M059J (cell line): ENCODE results near the gene RNF217. TPM values are rescaled to one million over a fixed set of nuclear protein-coding genes. Genes with fewer than 3 reads are reported as not detected.
"Not testable (repeated sequence)": the region's sequence is repeated elsewhere in the genome, so short reads cannot be mapped to it uniquely, and the experiment has no call there.

Experiments
- DNase-seq: peaks from one replicate; pipeline ENCODE4 v3.0.0-alpha.2; 2012; ENCODE audit warnings: low read depth
- total RNA-seq: library from RNA; depleted of rRNA; stranded (reverse); fragments of >200 nt; shearing (Covaris generic); gene quantifications from 2 replicates; pipeline ENCODE4 v1.2.3, GENCODE V29; 2014; rRNA removed

Gene RNF217, protein sequence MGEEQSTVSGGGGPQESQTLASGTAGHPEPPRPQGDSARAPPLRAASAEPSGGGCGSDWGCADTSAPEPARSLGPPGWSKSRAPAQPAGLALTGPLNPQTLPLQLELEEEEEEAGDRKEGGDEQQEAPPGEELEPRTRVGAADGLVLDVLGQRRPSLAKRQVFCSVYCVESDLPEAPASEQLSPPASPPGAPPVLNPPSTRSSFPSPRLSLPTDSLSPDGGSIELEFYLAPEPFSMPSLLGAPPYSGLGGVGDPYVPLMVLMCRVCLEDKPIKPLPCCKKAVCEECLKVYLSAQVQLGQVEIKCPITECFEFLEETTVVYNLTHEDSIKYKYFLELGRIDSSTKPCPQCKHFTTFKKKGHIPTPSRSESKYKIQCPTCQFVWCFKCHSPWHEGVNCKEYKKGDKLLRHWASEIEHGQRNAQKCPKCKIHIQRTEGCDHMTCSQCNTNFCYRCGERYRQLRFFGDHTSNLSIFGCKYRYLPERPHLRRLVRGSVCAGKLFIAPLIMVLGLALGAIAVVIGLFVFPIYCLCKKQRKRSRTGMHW
- 10.6 and 12.0 TPM in 2 replicates for total RNA-seq

DNA sequence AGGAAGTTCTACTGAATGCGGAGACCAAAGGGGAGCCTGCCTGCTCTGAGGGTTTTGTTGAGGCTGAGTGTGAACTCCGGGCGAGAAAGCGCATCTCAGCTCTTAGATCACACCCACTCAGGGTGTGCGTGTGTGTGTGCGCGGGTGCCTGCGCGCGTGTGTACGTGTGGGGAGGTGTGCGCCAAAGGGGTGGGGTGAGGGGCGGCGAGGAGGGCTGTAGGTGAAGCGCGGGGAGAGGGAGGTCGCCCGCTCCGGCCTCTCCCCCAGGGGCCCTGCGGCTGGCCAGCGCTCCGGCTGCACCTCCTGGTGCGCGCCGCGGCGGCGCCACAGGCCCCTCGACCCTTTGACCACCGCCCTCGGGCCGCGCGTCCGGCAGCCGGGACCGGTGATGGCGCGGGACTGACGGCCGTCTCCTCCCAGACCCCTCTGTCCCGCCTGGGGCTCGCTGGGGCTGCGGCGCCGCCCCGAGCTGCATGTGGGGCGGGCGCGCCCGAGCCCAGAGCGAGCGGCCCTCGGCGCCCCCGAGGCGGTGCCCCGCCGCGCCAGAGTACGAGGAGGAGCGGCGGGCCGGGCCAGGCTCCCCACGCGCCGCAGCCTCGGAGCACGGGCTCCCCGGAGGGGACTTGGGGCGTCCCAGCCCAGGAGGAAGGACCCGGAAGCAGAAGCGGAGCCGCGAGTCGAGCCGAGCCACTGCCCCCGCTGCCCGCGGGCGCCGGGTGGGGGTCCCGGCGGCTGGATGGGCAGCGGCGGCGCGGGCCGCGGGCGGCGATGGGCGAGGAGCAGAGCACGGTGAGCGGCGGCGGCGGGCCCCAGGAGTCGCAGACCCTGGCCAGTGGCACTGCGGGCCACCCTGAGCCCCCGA lies at the start of gene RNF217:
Gene RNF217, plus strand, starts transcription at position 661 of the 862 bp plus-strand sequence. Its CDS starts 108 bp downstream, at position 769.
- peak; percentile 71 for DNase-seq

DNA sequence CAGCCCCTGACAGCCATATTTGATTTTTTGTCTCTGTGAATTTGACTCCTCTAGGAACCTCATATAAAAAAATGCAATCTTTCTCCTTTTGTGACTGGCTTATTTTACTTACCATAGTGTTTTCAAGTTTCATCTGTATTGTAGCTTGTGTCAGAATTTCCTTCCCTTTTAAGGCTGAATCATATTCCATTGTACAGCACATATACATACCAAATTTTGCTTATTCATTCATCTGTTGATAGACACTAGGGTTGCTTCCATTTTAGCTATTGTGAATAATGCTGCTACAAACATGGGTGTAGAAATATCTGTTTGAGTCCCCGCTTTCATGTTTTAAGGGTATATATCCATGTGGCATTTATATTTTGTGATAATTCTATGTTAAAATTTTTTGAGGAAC lies 49.2 kb upstream of the RNF217 start:
- DNase-seq: no peak

DNA sequence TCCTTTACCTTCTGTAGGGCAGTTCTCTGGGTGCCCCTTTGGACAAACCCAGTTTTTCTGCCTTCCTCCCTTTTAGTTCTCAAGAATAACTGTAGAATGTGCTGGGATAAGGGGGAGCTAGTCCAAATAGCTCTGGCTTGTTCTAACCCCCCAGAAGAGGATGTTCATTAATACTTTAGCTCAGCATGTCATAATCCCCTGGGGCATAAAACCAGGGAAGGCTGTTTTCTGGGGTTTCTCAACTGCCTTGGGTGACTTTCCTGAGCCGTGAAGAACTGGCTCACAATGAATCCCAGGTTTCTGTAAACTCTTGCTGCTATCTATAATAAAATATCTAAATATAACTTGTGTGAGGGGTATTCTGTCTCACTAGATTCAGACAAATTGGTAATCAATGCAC lies 44.5 kb upstream of the RNF217 start:
- DNase-seq: peak; percentile 24

DNA sequence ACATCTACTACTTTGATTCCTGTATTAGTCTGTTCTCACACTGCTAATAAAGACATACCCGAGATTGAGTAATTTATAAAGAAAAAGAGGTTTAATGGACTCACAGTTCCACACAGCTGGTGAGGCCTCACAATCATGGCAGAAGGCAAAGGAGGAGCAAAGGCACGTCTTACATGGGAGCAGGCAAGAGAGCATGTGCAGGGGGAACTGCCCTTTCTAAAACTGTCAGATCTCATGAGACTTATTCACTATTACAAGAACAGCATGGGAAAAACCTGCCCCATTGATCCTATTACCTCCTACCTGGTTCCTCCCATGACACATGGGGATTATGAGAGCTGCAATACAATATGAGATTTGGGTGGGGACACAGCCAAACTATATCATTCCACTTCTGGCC lies 42.5 kb upstream of the RNF217 start:
- not testable (repeated sequence) for DNase-seq

DNA sequence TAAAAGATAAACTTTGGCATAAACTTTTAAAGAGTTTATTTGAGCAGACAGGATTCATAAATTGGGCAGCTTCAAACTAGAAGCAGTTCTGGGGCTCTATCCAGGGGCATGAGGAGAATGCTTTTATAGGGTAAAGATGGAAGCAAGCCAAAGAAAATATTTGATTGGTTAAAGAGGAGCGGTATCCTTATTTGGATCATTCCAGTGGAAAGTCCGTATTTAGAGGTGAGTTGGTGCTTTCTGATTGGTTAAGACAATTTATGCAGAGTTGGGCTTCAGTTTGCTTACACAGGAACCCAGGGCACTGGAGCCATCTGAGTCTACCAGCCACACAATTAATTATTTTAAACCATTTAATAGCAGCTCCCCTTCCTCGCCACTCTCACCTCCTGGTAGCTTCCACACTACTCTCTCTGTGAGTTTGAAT lies 37.9 kb upstream of the RNF217 start:
- peak; percentile 83 for DNase-seq

DNA sequence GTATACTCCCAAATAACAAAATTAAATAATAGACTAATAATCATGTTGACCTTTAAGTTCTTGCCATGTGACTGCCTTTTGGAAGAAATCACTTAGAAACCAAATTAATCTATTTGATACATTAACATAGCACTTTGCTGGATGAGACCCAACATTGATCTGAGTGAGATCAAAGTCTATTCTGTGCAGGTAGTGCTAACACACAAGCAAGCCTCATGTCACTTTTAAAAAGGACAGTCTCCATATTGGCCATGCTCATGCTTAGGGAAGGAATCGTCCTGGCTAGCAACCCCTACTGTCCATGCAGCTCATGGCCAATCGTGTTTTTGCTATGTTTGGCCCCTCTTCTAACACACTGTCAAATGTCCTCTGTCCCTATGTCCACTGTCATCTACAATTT lies 35.8 kb upstream of the RNF217 start:
- DNase-seq: no peak

DNA sequence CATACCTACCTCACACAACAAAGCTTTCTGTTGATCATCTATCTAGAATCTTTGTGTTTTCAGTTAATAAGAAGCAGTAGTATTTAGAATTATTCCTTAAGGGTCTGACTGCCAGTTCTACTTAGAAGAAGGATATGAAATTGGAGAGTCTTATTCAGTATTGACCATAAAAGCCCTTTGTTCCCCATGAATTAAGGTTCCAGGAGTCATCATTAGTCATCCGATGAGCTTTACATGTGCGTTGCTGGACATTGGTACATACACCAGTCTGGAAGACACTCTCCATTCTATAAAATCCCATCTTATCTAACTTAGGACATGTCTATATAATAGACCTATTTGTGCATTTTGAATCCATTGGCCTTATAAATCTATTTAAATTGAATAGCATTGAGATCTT lies 34.4 kb upstream of the RNF217 start:
- DNase-seq: peak; percentile 83

DNA sequence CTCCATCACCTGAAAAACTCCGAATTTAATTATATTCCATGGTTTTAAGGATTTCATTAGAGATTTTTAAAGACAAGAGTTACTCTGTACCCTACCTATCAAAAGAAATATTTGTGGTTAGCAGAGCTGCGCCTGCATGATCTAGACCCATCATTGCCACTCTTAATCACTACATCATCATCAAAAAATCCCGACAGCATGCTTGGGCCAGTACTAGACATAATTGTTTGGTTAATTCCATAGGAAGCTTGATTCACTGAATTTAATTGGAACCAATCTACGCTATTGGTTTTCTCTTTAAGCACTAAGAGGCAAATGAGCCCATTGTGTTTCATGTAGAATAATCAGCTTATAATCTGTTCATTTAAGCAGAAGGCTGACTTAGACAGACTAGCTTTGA lies 33.4 kb upstream of the RNF217 start:
- DNase-seq: peak; percentile 79

DNA sequence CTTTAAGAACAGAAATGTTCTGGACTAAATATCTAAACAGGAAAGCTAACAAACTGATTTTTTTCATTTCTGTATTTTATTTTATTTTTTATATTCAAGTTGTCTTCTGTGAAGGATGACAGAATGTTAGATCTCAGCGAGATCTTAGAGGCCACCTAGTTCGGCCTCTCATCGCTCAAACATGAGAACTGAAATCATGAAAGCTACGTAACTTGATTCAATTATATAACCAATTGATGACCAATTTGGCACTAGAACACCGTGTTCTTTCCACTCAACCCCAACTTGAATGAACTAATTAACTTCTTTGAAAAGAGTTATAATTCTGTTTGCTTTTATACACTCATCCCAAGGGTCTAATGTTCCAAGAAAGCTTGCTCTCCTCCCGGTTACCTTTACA lies 24.6 kb upstream of the RNF217 start:
- DNase-seq: no peak

DNA sequence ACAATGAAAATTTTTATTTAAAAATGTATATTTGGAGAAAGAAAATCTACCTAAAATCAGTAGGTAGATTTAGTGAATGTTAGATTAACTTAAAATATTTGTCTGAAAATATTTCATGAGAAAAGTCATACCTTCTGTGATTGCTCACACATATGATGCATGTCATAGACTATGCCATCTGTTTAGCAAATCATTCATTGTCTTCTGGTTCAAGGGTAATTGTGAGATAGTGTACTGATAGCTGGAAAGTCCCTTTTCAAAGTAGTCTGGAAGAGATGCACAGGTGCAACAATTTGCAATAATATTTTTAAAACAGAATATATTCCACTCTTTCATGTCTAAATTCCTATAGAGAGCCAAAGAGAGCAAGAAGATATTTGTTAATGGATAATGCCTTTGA lies 21.0 kb upstream of the RNF217 start:
- no peak for DNase-seq

DNA sequence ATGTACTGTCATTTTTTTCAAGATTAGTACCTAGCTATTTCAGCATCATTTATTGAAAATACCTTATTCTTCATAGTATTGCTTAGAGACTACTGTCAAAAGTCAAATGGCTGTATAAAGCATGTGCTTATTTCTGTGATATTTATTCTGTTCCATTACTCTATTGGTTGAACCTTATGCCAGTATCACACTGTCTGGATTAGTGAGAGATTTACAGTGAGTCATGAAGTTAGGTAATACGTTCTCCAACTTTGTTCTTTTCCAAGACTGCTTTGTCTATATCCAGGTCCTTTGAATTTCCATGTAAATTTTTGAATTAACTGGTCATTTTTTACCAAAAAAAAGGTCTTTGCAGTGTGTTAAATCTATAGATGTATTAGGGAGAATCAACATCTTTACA lies 18.6 kb upstream of the RNF217 start:
- no peak for DNase-seq

DNA sequence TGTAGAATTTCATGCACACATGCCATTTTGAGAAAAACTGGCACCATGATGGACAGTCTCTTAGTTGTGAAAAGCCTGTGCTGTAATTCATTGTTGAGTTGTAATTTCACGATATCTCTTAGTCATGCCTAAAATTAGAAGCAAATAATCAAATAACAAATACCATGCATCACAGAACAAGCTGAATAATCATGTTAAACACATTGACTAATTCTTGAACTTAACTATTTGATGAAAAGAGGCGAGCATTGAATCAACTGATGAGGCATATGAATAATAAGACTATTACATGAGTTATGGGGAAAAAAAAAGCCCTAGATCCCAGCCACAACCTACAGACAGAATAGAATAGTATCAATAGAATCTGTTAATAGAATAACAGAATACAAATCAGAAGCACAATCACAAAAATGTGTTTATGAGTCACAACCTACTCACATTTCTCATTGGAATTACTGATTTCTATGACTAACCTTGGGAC lies 14.2 kb upstream of the RNF217 start:
- peak; percentile 42 for DNase-seq

DNA sequence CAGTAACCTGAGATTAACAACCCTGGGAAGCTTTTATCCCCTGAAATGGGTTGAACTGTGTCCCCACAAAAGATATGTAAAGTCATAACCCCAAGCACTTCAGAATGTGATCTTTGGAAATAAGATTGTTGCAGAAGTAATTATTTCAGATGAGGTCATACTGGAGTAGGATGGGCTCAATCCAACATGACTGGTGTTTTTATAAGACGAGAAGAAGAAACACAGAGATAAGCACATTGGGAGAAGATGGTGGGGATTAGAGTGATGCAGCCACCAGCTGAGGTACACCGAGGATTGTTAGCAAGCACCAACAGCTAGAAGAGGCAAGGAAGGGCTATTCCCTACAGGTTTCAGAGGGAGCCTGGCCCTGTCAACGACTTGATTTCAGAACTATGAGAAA lies 12.5 kb upstream of the RNF217 start:
- DNase-seq: no peak

DNA sequence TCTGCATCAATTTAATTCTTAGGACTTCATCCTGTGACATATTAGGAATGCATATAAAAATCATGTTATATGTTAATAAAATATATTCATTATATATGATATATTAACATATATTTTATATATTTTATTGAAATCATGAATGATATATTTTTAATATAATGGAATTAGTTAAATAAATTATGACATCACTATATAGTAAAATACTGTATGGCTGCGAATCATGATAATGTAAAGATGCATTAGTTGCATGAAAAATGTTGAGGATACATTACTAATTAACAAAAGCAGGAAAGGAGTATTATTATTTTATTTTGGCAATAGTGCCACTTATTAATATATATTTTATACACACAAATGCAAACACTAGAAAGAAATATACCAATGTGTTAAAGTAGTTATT lies 8.4 kb upstream of the RNF217 start:
- no peak for DNase-seq

DNA sequence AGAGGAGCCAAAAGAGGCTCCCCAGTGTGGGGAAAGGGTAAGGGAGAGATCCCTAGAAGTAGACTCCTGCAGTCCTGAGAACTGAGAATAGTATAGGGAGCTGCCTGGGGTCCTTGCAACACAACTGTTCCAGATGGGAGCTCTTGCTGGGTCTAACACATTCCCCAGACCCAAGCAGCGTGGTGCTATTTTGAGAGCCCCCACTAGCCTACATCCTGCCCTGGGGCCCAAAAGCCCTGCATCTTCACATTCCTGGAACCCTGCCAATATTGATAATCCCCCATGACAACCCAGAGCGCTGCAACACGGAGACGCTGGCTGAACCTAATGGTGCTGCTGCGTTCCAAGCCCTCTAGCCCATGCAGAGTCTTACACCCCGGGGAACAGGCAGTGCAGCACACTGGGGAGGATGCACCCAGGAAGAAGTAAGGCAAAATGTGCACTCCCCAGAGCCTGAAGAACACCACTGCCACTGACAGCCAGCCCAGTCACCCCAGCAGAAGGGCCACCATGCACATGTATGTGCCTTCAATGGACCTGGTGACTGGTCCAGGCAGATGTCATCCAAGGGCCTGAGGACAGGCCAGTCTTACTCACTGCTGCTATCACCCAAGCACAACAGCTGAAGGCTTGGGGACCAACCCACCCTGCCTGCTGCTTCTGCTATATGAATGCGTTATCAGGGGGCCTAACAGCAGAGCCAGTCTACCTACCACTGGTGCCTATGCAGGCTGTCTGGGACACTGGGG lies 7.0 kb upstream of the RNF217 start:
- no peak for DNase-seq

DNA sequence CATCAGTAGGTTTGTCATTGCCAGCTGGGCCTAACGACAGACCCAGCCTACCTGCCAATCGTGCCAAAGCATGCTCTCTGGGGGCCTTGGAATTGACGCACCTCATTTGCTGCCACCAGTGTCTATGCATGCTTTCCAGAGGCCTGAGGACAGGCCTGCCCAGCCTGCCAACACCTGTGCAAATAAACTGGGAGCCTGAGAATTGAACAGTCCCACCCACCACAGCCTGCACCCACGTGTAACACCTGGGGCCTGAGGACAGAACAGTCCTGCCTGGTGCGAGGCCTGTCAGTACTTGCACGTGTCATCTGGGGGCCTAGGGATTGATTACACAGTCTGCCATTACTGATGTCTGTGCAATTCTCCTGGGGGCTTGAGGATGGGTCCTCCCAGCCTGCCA lies 6.2 kb upstream of the RNF217 start:
- DNase-seq: no peak

DNA sequence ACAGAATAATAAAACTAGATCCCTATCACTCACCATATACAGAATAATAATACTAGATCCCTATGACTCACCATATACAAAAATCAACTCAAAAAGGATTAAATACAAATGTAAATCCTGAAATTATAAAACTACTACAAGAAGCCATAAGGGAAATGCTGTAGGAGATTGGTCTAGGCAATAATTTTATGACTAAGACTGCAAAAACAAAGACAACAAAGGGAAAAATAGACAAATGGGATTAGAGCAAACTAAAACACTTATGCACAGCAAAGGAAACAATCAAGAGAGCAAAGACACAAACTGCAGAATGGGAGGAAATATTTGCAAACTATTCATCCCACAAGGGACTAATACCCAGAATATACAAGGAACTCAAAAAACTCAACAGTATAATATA lies 4.1 kb upstream of the RNF217 start:
- DNase-seq: no peak

DNA sequence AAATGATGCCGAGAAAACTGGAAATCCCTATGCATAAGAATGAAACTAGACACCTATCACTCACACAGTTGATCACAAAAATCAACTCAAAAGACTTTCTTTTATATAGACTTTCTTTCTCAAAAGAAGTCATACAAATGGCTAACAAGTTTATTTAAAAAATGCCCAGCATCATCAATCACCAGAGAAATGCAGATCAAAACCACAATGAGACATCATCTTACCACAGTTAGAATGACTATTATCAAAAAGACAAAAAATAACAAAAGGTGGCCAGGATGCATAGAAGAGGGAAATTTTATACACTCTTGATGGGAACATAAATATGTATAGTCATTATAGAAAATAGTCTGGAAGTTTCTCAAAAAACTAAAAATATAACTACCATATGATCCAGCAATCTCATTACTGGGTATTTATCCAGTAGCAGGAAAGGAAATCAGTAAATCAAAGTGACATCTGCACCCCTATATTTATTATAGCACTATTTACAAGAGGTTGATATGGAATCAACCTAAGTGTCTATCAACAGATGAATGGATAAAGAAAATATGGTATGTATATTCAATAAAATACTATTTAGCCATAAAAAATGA lies 3.4 kb upstream of the RNF217 start:
- DNase-seq: peak; percentile 87

DNA sequence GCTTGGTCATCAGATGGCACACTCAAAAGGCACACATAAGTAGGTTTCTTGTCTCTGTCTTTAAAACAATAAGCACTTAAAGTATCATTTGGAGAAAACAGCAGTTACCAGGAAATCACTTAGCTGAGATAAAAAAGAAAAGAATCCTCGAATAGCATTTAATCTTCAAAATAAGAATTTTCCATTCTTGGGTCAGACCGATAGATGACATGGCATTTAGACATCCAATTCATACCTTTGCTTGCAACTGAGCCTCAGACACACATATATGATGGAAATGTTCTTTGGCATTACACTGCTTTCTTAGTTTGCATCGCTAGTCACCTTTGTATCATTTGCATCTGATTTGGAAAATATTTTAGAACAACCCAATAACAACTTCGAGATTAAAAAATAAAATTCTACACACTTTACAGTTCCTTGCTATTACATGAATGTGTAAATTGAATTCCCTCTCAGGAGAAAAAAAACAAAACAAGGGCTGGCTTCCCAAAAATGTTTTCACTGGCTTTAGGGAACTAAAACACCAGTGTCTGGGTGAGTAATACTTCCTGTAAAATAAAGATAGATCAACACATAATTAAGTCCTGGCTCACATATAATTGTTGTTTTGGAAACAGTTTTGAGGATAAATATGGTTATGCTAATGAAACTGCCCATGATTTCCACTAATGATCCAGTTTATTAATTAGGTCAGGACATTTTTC lies 1.3 kb upstream of the RNF217 start:
- peak; percentile 45 for DNase-seq

DNA sequence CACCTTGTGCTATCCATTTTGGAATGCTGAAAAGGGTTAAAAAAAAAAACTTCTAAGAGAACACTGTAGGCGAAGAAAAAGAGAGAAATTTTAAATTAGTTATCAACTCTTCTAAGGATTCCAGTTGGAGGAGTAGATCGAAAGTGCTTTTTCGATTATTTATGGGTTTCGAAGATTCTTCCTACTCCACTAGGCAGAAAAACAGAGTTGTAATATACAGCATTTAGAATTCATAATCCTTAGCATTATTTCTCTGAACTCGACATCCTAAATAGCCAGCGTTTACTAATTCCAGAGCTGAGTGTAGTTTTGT lies 817 bp upstream of the RNF217 start:
- DNase-seq: no peak
